NCI-H446 (cell line): ENCODE results near the gene NOS3.

ENCODE experiments used
- DNase-seq, 2 experiments: peaks; one replicate each; lab custom pipeline; 2025; lab: John Stamatoyannopoulos, UW

Gene NOS3

DNA sequence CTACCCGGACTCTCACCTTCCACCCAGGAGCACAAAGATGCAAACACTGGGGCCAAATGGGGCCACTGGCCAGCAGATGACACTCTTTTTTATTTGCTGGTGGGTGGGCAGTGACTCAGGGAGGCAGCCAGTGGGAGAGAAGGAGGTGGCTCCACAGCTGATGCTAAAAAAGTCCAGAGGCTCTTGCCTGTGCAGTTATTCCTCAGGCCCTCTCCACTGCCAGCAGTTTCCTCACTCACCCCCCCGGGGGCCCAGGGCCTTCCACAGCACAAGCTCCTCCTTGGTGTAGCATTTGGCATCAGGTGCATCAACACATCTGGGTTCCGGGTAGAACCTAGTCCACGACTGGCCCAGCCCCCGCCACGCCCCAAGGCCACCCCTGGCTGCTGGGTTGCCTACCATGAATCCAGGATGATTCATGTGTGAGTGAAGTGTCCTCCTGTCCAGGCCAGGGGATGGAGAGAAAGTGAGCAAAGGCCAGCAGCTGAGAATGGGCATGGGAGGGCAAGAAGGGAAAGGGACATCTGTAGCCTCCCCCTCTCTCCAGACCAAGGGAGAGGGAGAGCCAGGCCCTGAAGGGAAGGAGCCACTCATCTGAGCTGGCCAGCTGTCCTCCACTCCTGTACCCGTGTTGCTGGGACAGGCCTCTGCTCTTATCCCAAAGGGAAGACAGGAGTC is 11.0 kb upstream of the NOS3 start:
- no peak for DNase-seq

DNA sequence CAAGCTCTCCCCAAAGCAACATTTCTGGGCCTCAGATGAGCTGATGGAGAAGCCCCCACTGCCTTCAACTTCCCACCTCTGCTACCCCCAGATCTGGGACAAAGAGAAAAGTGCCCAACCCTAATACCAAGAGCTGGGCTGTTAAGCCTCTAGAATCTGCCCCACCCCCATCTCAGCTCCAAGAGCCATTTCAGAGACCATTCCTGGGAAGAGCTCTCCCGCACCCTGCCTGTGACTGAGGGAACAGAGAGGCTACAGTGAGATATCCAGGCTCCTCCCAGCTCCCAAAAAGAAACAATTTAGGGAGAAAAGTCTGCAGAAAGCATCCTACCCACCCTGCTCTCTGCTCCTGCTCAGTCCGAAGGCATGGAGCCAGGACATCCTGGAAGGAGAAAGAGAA is 10.2 kb upstream of the NOS3 start:
- peak in 1 of 2 experiments; percentile 11 for DNase-seq

DNA sequence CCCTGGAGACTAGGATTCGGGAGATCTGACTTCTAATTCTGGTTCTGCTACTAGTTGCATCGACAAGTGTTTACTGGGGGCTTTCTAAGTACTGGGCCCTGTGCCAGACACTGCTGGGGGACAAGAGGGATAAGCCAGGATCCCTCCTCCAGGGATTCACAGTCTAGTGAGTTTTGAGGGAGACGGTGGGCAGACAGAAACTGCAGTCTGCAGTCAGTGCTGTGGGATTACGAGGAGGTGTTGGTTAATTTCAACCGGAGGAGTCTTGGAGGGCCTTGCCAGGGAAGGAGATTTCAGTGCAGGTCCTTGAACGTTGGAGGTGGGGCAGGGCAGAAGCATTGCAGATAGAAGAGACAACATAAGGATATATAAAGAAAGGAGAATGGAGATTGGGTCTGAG is 9.2 kb upstream of the NOS3 start:
- DNase-seq = peak in 1 of 2 experiments; percentile 15

GRCh38 chr7:150982351-150982750 is 8.5 kb upstream of the NOS3 start:
- peak in 1 of 2 experiments; percentile 14 for DNase-seq

DNA sequence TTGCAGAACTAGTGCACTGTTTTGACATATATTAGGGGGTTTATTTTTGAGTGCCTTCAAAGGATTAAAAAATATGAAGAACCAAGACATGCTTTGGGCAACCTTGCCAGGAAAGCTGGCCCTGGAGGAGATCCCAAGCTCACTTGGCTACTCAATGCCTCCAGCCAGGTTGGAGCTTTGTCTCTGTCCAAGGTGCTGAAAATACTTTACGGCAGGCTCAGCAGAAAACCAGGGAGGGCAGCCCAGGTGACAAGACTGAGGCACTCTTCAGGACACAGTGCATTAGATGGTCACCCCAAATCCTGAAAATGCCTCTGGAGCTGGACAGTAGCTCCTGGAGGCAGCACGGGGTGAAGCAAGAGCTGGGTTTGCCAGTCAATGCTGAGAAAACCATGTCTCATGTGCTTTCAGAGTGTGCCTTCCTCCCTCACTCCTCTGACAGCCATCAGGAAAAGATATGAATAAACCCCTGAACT is 6.9 kb upstream of the NOS3 start:
- no peak for DNase-seq

DNA sequence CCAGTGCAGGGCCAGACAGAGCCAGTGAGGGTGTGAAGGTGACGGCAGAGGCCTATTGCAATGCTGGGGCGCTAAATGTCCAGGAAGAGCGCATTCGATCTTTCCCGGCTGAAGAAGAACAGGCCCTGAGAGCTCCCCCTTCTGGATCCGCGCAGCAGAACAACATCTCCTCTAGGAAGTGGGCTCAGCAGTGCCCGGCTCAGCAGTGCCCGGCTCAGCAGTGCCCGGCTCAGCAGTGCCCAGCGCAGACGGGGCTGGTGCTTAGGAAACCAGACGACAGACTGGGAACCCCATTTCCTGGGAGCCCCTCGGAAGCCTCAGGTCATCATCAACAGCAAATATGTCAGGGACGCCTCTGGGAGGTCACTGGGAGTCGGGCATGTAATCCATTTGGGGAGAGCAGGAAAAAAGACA is 4.7 kb upstream of the NOS3 start:
- peak; percentile 18 to 60 for DNase-seq

DNA sequence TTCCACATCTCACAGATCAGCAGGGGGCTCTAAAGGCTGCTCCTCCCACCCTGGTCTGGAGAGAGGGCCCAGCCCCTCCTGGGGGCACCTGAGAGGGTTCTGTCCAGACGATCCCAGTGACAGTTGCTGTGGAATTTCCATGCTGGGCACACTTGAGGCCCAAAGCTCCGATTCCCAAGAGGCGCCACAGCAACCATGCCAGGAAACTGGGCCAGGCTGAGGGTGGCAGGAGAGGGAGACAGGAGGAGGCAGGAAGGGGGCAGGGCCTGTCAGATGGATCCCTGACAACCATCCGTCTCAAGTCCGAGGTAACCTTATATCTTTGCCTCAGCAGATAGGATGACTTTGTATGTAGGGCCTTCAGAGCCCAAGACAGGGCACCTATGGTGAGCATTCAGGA is 4.3 kb upstream of the NOS3 start:
- no peak for DNase-seq

GRCh38 chr7:150988230-150989226 is 2.3 kb upstream of the NOS3 start:
- DNase-seq = peak; percentile 30 to 67

DNA sequence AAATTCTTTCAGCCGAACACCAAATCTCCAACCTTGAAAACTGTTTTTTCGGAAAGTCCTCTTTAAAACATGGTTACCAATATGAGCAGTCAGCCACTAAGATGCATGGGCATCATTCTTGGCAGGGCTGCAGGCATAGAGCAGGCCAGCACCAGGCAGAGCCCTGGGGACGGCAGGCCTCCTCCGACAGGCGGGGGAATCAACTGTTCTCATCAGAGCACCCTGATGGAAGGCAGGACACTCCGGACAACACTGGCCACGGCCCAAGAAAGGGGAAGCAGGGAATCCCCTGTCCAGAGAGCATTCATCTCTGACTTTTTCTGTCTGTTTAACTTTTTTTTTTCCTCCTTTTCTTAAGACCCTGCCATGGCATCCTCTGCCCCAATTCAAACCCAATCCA is 1.4 kb upstream of the NOS3 start:
- DNase-seq = no peak

DNA sequence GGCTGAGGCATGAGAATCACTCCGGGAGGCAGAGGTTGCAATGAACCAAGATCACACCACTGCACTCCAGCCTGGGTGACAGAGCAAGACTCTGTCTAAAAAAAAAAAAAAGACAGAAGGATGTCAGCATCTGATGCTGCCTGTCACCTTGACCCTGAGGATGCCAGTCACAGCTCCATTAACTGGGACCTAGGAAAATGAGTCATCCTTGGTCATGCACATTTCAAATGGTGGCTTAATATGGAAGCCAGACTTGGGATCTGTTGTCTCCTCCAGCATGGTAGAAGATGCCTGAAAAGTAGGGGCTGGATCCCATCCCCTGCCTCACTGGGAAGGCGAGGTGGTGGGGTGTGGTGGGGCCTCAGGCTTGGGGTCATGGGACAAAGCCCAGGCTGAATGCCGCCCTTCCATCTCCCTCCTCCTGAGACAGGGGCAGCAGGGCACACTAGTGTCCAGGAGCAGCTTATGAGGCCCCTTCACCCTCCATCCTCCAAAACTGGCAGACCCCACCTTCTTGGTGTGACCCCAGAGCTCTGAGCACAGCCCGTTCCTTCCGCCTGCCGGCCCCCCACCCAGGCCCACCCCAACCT is 1.3 kb downstream of the NOS3 start:
- DNase-seq = no peak

DNA sequence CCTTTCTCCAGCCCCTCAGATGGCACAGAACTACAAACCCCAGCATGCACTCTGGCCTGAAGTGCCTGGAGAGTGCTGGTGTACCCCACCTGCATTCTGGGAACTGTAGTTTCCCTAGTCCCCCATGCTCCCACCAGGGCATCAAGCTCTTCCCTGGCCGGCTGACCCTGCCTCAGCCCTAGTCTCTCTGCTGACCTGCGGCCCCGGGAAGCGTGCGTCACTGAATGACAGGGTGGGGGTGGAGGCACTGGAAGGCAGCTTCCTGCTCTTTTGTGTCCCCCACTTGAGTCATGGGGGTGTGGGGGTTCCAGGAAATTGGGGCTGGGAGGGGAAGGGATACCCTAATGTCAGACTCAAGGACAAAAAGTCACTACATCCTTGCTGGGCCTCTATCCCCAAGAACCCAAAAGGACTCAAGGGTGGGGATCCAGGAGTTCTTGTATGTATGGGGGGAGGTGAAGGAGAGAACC is 2.1 kb downstream of the NOS3 start:
- no peak for DNase-seq

GRCh38 chr7:150993511-150993910 is 2.7 kb downstream of the NOS3 start:
- no peak for DNase-seq

DNA sequence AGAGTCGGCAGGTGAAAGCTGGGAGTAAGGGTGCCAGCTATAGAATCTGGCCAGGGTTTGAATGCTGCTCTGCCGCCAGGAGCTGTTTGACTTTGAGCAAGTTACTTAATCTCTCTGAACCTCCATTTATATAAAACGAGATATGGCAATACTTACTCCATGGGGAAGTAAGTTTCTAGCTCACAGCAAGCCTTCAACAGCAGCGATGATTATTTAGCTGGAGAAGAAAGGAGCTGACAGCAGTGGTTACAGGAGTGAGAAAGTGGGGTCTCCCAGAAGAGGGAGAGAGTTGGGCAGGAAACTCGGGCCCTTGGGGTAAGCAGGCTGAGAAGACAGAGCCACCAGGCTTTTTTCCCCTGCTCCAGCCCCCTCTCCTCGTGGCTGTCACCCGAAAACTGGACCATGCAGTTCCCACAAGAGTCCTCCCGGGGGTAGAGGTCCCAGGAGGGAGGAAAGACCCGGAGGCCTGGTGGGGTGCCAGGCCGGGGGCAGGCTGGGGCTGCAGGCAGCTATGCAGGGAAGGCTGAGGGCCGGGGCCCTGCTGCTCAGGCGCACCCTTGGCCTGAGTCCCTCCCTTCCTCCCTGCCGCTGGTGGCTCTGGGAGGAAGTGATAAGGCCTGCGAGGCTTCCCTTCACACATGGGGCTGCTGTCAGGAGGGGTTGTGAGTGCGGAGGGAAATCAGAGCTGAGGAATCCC is 3.5 kb downstream of the NOS3 start:
- DNase-seq = no peak

- no peak for DNase-seq
These were observed 4.2 kb downstream of the NOS3 start for GRCh38 chr7:150994838-150995510.

GRCh38 chr7:150996376-150997074 is 5.7 kb downstream of the NOS3 start:
- DNase-seq = no peak

DNA sequence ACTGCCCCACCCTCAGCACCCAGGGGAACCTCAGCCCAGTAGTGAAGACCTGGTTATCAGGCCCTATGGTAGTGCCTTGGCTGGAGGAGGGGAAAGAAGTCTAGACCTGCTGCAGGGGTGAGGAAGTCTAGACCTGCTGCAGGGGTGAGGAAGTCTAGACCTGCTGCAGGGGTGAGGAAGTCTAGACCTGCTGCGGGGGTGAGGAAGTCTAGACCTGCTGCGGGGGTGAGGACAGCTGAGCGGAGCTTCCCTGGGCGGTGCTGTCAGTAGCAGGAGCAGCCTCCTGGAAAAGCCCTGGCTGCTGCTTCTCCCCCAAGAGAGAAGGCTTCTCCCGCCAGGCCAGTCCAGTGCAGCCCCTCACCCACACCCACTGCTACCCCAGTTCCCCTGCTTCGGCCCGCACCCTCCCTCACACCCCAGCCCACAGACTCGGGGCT is 6.3 kb downstream of the NOS3 start:
- no peak for DNase-seq

GRCh38 chr7:150997817-150998216 is 7.0 kb downstream of the NOS3 start:
- DNase-seq = no peak

GRCh38 chr7:150998341-150998740 is 7.5 kb downstream of the NOS3 start:
- DNase-seq = no peak

DNA sequence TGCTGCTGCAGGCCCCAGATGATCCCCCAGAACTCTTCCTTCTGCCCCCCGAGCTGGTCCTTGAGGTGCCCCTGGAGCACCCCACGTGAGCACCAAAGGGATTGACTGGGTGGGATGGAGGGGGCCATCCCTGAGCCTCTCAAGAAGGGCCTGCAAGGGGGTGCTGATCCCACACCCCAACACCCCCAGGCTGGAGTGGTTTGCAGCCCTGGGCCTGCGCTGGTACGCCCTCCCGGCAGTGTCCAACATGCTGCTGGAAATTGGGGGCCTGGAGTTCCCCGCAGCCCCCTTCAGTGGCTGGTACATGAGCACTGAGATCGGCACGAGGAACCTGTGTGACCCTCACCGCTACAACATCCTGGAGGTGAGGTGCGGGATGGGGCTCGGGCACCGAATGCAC is 8.2 kb downstream of the NOS3 start:
- no peak for DNase-seq

GRCh38 chr7:150999497-151000230 is 8.8 kb downstream of the NOS3 start:
- DNase-seq = no peak
